Upper lobe of left lung (tissue), 6 donors: ENCODE results near the gene ENGASE. TPM values are rescaled to one million over a fixed set of nuclear protein-coding genes. Genes with fewer than 3 reads are reported as not detected.
A peak's percentile ranks its signal among the peaks of the same experiment; 100 is the strongest.

Experiments used
- ATAC-seq, 2 donors: fragments of 200-7000 bp; cut with Tn5 transposase; one replicate each; pipeline ENCODE4 v1.9.1; 2022; ENCODE audit warnings: mild to moderate bottlenecking in 2 of 2, moderate library complexity in 2 of 2; ENCODE audit not compliant: low FRiP score in 2 of 2
- DNase-seq, 2 donors: peaks; one replicate each; pipeline ENCODE4 v3.0.0-alpha.2; 2019 to 2020
- H3K27ac ChIP-seq, 4 donors: fragments of 200-600 bp; sonication (generic); one replicate each; pipeline ENCODE4 v1.5.1; 2016 to 2019
- H3K27me3 ChIP-seq, 4 donors: fragments of 200-600 bp; sonication (generic); one replicate each; pipeline ENCODE4 v1.5.1; 2017 to 2019
- H3K36me3 ChIP-seq, 4 donors: fragments of 200-600 bp; sonication (generic); one replicate each; pipeline ENCODE4 v1.5.1; 2016 to 2019
- H3K4me1 ChIP-seq, 4 donors: fragments of 200-600 bp; sonication (generic); one replicate each; pipeline ENCODE4 v1.5.1; 2018 to 2019
- H3K4me3 ChIP-seq, 4 donors: fragments of 200-600 bp; sonication (generic); one replicate each; pipeline ENCODE4 v1.5.1; 2017 to 2019; ENCODE audit warnings: mild to moderate bottlenecking in 2 of 4, moderate library complexity in 1 of 4
- H3K9me3 ChIP-seq, 4 donors: fragments of 200-600 bp; sonication (generic); one replicate each; pipeline ENCODE4 v1.5.1; 2018 to 2019
- CTCF ChIP-seq, 6 experiments: fragments of 450-650 bp in 4 of 6; fragments of 200-600 bp in 2 of 6; sonication (generic) in 2 of 6; IDR thresholded peaks; one replicate each; pipeline ENCODE4 v1.5.1; 2016 to 2019; ENCODE audit warnings: antibody characterized with exemption in 6 of 6
- EP300 ChIP-seq, 4 donors: sonication (generic); formaldehyde crosslinking; IDR thresholded peaks; one replicate each; pipeline ENCODE4 v1.5.1; 2017; ENCODE audit warnings: antibody characterized with exemption in 4 of 4, control low read depth in 2 of 4
- POLR2A ChIP-seq, 4 donors: fragments of 450-650 bp; IDR thresholded peaks; one replicate each; pipeline ENCODE4 v1.5.1; 2016 to 2017; ENCODE audit warnings: antibody characterized with exemption in 4 of 4, mild to moderate bottlenecking in 2 of 4
- POLR2AphosphoS5 ChIP-seq, 2 donors: sonication (generic); formaldehyde crosslinking; IDR thresholded peaks; one replicate each; pipeline ENCODE4 v1.5.1; 2017; ENCODE audit warnings: antibody characterized with exemption in 2 of 2
- WGBS, 2 donors: methylation state at CpG; one replicate each; pipeline ENCODE4 v1.1.5; 2017 to 2018; 5-methylcytosine and 5-hydroxymethylcytosine counted together
- total RNA-seq, 6 donors: library from RNA; depleted of rRNA in 4 of 6; stranded (reverse); fragments of >200 nt in 4 of 6; gene quantifications; one replicate each; pipeline versions ENCODE4 v1.1.0 to v1.2.1, GENCODE V29; 2016 to 2021
- donor health status: DM: no; HTN: no; CAD: no; lungs with moderate emphysema.
- donor health status: DM: no; HTN: yes; CAD: no; lungs with severe emphysema.

ENGASE gene
- total RNA-seq, 6 donors from 2014 or later, result 17.2 to 320 (median 55.9) TPM

- DNase-seq (no peak), ATAC-seq (peak in 1 of 2 donors; percentile 75)
- Histone ChIP-seq H3K9me3 (no peaks in the 10 kb centered on the region), H3K27ac (no peak overlapping the region), H3K4me3 (no peak overlapping the region), H3K27me3 (no peaks in the 10 kb centered on the region), H3K4me1 (peaks cover 0 to 9% (median 5%) of the 10 kb centered on the region in 4 donors), H3K36me3 (peaks cover 0 to 27% (median 2%) of the 10 kb centered on the region in 4 donors)
- TF ChIP-seq POLR2AphosphoS5 (IDR thresholded peaks at IDR 0.05) (no peak), CTCF (IDR thresholded peaks at IDR 0.05) (no peak), POLR2A (IDR thresholded peaks at IDR 0.05) (no peak)
- 72 to 80% methylated on average over 12 to 15 of the region's 15 CpGs for WGBS, 2 donors
Measured at GRCh38 chr17:79046916-79047280, 27.7 kb upstream of the ENGASE start.

- no peak overlapping the region for H3K27ac ChIP-seq
Measured at GRCh38 chr17:79047291-79047920, 27.2 kb upstream of the ENGASE start.

GRCh38 chr17:79047923-79048825, 26.4 kb upstream of the ENGASE start:
- 72 to 82% methylated on average over 31 to 41 of the region's 41 CpGs for WGBS, 2 donors
- DNase-seq, result peak in 1 of 2 donors; percentile 73
- H3K4me1 ChIP-seq, result peaks cover 0 to 9% (median 0%) of the 10 kb centered on the region in 4 donors
- H3K27ac ChIP-seq, result no peak overlapping the region
- peaks cover 0 to 27% (median 2%) of the 10 kb centered on the region in 4 donors for H3K36me3 ChIP-seq
- H3K27me3 ChIP-seq, result no peaks in the 10 kb centered on the region
- TF ChIP-seq POLR2AphosphoS5 (IDR thresholded peaks at IDR 0.05), result no peak
- TF ChIP-seq CTCF (IDR thresholded peaks at IDR 0.05), result no peak
- no peak for TF ChIP-seq POLR2A (IDR thresholded peaks at IDR 0.05)
- no peak for TF ChIP-seq EP300 (IDR thresholded peaks at IDR 0.05)
- no peak overlapping the region for H3K4me3 ChIP-seq
- peak in 1 of 2 donors; percentile 15 for ATAC-seq
- no peaks in the 10 kb centered on the region for H3K9me3 ChIP-seq

More at GRCh38 chr17:79047291-79047920, 27.2 kb upstream of the ENGASE start:
- Histone ChIP-seq H3K27me3 (no peaks in the 10 kb centered on the region), H3K9me3 (no peaks in the 10 kb centered on the region), H3K4me3 (no peak overlapping the region), H3K4me1 (peaks cover 0 to 9% (median 1%) of the 10 kb centered on the region in 4 donors), H3K36me3 (peaks cover 0 to 27% (median 2%) of the 10 kb centered on the region in 4 donors)
- ATAC-seq, result no peak
- 91 to 95% methylated on average over 27 to 30 of the region's 30 CpGs for WGBS, 2 donors
- TF ChIP-seq POLR2A (IDR thresholded peaks at IDR 0.05), result no peak
- no peak for TF ChIP-seq POLR2AphosphoS5 (IDR thresholded peaks at IDR 0.05)
- no peak for TF ChIP-seq CTCF (IDR thresholded peaks at IDR 0.05)
- TF ChIP-seq EP300 (IDR thresholded peaks at IDR 0.05), result no peak
- DNase-seq, result no peak

GRCh38 chr17:79048826-79049755, 25.5 kb upstream of the ENGASE start:
- DNase-seq (no peak), ATAC-seq (no peak)
- Histone ChIP-seq H3K4me3 (no peak overlapping the region), H3K27ac (no peak overlapping the region), H3K27me3 (no peaks in the 10 kb centered on the region), H3K36me3 (peaks cover 0 to 27% (median 2%) of the 10 kb centered on the region in 4 donors), H3K9me3 (peaks cover 0 to 5% (median 0%) of the 10 kb centered on the region in 4 donors), H3K4me1 (peaks cover 0 to 9% (median 0%) of the 10 kb centered on the region in 4 donors)
- TF ChIP-seq POLR2A (IDR thresholded peaks at IDR 0.05) (no peak), CTCF (IDR thresholded peaks at IDR 0.05) (no peak), EP300 (IDR thresholded peaks at IDR 0.05) (no peak)
- 79 to 87% methylated on average over 16 to 21 of the region's 21 CpGs for WGBS, 2 donors
